HG03103 (cell line): ENCODE data around the gene TBC1D2B.

Experiments used
- ATAC-seq: cut with Tn5 transposase; IDR thresholded peaks from one replicate; pipeline ENCODE4 v1.9.1; 2021; ENCODE audit warnings: low read depth; ENCODE audit not compliant: unreplicated experiment

Gene TBC1D2B

GRCh38 chr15:78037779-78038305 lies 39.7 kb downstream of the TBC1D2B start:
- ATAC-seq: no peak

GRCh38 chr15:78037328-78037727 lies 40.2 kb downstream of the TBC1D2B start:
- ATAC-seq: no peak

- ATAC-seq: no peak
Observed at GRCh38 chr15:78035861-78036476, 41.5 kb downstream of the TBC1D2B start.

GRCh38 chr15:78035321-78035751 lies 42.2 kb downstream of the TBC1D2B start:
- no peak for ATAC-seq

- ATAC-seq: peak; percentile 62
Observed at GRCh38 chr15:78034495-78035191, 42.9 kb downstream of the TBC1D2B start.

- no peak for ATAC-seq
Observed at GRCh38 chr15:78033864-78034263, 43.6 kb downstream of the TBC1D2B start.

- ATAC-seq: no peak
Observed at GRCh38 chr15:78032671-78033070, 44.8 kb downstream of the TBC1D2B start.

- no peak for ATAC-seq
Observed at GRCh38 chr15:78024883-78025282, 52.6 kb downstream of the TBC1D2B start.

GRCh38 chr15:78024519-78024870 lies 53.0 kb downstream of the TBC1D2B start:
- ATAC-seq: no peak

GRCh38 chr15:78023865-78024518 lies 53.5 kb downstream of the TBC1D2B start:
- no peak for ATAC-seq

- ATAC-seq: no peak
Observed at GRCh38 chr15:78023081-78023665, 54.3 kb downstream of the TBC1D2B start.

GRCh38 chr15:78021761-78022160 lies 55.8 kb downstream of the TBC1D2B start:
- ATAC-seq: no peak

- no peak for ATAC-seq
Observed at GRCh38 chr15:78020007-78020406, 57.5 kb downstream of the TBC1D2B start.

GRCh38 chr15:78018946-78019644 lies 58.4 kb downstream of the TBC1D2B start:
- ATAC-seq: no peak

GRCh38 chr15:78018445-78018844 lies 59.1 kb downstream of the TBC1D2B start:
- no peak for ATAC-seq

- ATAC-seq: no peak
Observed at GRCh38 chr15:78016860-78017259, 60.7 kb downstream of the TBC1D2B start.

GRCh38 chr15:78012643-78013077 lies 64.9 kb downstream of the TBC1D2B start:
- no peak for ATAC-seq

- ATAC-seq: no peak
Observed at GRCh38 chr15:78010067-78010466, 67.4 kb downstream of the TBC1D2B start.

GRCh38 chr15:78007964-78008886 lies 69.3 kb downstream of the TBC1D2B start:
- ATAC-seq: no peak
